KMS-11 (cell line): ENCODE results near the gene MPIG6B.
A peak's percentile ranks its signal among the peaks of the same experiment; 100 is the strongest.

Experiments
- H2AFZ ChIP-seq: fragments of 200-600 bp; sonication (generic); 2 replicates; pipeline ENCODE4 v1.6.1; 2016; ENCODE audit warnings: antibody characterized with exemption, mixed run types, low read depth
- H3K27ac ChIP-seq: fragments of 200-600 bp; sonication (generic); 2 replicates; pipeline ENCODE4 v1.6.1; 2016; ENCODE audit warnings: mild to moderate bottlenecking, mixed run types
- H3K27me3 ChIP-seq: fragments of 200-600 bp; sonication (generic); 2 replicates; pipeline ENCODE4 v1.6.1; 2017; ENCODE audit warnings: mild to moderate bottlenecking, low read depth, mixed run types, moderate library complexity; ENCODE audit not compliant: insufficient read depth
- H3K36me3 ChIP-seq: fragments of 200-600 bp; sonication (generic); 2 replicates; pipeline ENCODE4 v1.6.1; 2017; ENCODE audit warnings: mild to moderate bottlenecking, mixed run types; ENCODE audit not compliant: insufficient read depth
- H3K4me1 ChIP-seq: fragments of 200-600 bp; sonication (generic); 2 replicates; pipeline ENCODE4 v1.6.1; 2016; ENCODE audit warnings: mild to moderate bottlenecking, low read depth, mixed run types; ENCODE audit not compliant: poor library complexity, severe bottlenecking
- H3K4me2 ChIP-seq: fragments of 200-600 bp; sonication (generic); 2 replicates; pipeline ENCODE4 v1.7.0; 2016; ENCODE audit warnings: mild to moderate bottlenecking, mixed run types
- H3K4me3 ChIP-seq: fragments of 200-600 bp; sonication (generic); IDR thresholded peaks from 2 replicates; pipeline ENCODE4 v1.6.1; 2017; ENCODE audit warnings: low read depth, low read length, mixed read lengths; ENCODE audit not compliant: insufficient read depth
- H3K79me2 ChIP-seq: fragments of 200-600 bp; sonication (generic); 2 replicates; pipeline ENCODE4 v1.6.1; 2016; ENCODE audit warnings: low read depth, mixed run types; ENCODE audit not compliant: insufficient read depth
- H3K9ac ChIP-seq: fragments of 200-600 bp; sonication (generic); 2 replicates; pipeline ENCODE4 v1.6.1; 2016; ENCODE audit warnings: mild to moderate bottlenecking, mixed run types
- H4K20me1 ChIP-seq: fragments of 200-600 bp; sonication (generic); 2 replicates; pipeline ENCODE4 v1.6.1; 2016; ENCODE audit warnings: mild to moderate bottlenecking, mixed run types; ENCODE audit not compliant: insufficient read depth
- CTCF ChIP-seq: fragments of 200-600 bp; sonication (generic); conservative IDR thresholded peaks from 2 replicates; pipeline ENCODE4 v1.6.1; 2017; ENCODE audit warnings: low read depth, mild to moderate bottlenecking, antibody characterized with exemption, low read length, moderate library complexity, mixed read lengths

MPIG6B gene

DNA sequence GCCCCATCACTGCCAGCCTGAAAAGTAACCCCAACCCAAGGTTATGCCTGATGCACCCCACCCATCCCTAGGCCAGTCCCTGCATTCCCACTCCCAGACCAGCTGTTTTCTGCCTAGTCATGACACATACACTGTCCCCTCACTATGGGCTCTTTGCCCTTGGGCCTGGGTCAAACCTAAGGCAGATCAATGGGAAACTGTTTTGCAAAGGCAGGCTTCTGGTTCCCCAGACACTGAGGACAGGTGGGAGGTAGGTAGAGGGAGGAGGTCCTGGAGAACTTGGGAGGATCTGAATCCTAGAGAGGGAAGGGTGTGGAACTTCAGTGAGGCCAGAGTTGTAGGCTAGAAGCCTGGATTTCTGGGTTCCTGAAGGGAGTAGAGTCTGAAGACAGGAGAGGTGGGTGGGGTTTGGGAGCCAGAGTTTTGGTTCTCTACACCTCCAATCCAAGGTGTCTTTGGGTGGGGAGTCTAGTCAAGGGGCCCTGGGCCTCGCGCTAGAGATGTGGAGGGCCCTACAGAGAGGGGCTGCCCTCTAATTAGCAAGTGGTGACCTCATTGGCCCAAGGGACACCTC is 11.2 kb downstream of the MPIG6B start:
- Histone ChIP-seq H3K36me3 (peaks cover 7% of the 10 kb centered on the region; the same call in 1 of the 2 replicates), H4K20me1 (no peaks in the 10 kb centered on the region), H3K9ac (peak overlapping the region; percentile 81; the same call in 1 of the 2 replicates), H2AFZ (no peak overlapping the region), H3K79me2 (peaks cover 39% of the 10 kb centered on the region), H3K4me3 (no peak overlapping the region), H3K4me1 (peaks cover 42% of the 10 kb centered on the region), H3K27ac (peak overlapping the region; percentile 100; the same call in 1 of the 2 replicates), H3K4me2 (peak overlapping the region; percentile 100), H3K27me3 (no peaks in the 10 kb centered on the region)
- TF ChIP-seq CTCF, result no peak

DNA sequence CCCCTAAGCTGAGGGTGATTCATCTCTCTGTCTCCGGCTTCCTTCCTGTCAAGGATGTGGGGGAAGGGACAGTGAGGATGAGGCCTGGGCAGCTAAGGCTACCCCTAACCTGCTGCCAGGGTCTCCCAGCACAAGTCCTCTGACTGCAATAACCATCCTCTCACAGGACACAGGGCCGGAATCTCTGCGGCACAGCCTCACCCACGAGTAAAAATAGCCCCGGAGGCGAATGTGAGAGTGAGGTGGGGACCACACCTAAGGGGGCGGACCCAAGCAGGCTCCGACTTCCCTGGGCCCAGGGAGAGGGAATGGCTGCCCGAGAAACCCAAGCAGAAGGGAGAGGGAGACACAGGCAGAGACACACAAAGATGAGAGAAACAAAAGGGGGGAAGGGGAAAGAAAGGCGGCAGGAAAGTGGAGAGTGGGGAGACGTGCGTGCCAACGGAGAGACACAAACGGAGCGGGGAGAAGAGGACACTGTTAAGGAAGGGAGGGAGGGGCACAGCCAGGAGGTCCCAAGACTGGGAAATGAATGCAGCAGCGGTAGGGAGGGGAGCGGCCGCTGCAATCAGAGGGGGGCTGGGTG is 11.7 kb downstream of the MPIG6B start:
- Histone ChIP-seq H3K4me1 (peaks cover 43% of the 10 kb centered on the region), H3K36me3 (peaks cover 7% of the 10 kb centered on the region; the same call in 1 of the 2 replicates), H3K27ac (peak overlapping the region; percentile 100), H3K9ac (peak overlapping the region; percentile 81; the same call in 1 of the 2 replicates), H3K4me2 (peak overlapping the region; percentile 100), H3K4me3 (no peak overlapping the region), H3K27me3 (no peaks in the 10 kb centered on the region), H4K20me1 (no peaks in the 10 kb centered on the region), H2AFZ (no peak overlapping the region), H3K79me2 (peaks cover 39% of the 10 kb centered on the region)
- TF ChIP-seq CTCF, result no peak

GRCh38 chr6:31736021-31736767 is 13.0 kb downstream of the MPIG6B start, which contains the start of gene CLIC1:
Gene CLIC1, minus strand, starts transcription at chr6:31736530. Its CDS starts 230 bp downstream, at chr6:31736300.
- H3K27ac ChIP-seq, result peak within 1 kb of the TSS; percentile 100
- peak within 1 kb of the TSS; percentile 12; the same call in 1 of the 2 replicates for H2AFZ ChIP-seq
- no peak for TF ChIP-seq CTCF
- peaks cover 45% of the 10 kb centered on the region for H3K79me2 ChIP-seq
- no peaks in the 10 kb centered on the region for H4K20me1 ChIP-seq
- H3K4me1 ChIP-seq, result peaks cover 48% of the 10 kb centered on the region
- H3K9ac ChIP-seq, result peak within 1 kb of the TSS; percentile 81
- H3K4me3 ChIP-seq, result no peak within 1 kb of the TSS
- no peaks in the 10 kb centered on the region for H3K27me3 ChIP-seq
- H3K4me2 ChIP-seq, result peak within 1 kb of the TSS; percentile 100
- H3K36me3 ChIP-seq, result no peaks in the 10 kb centered on the region

- peak overlapping the region; percentile 100 for H3K4me2 ChIP-seq
- H3K27me3 ChIP-seq, result no peaks in the 10 kb centered on the region
- H2AFZ ChIP-seq, result peak overlapping the region; percentile 12; the same call in 1 of the 2 replicates
- H3K36me3 ChIP-seq, result no peaks in the 10 kb centered on the region
- H3K79me2 ChIP-seq, result peaks cover 51% of the 10 kb centered on the region
- H3K4me3 ChIP-seq, result no peak overlapping the region
- peak overlapping the region; percentile 100 for H3K27ac ChIP-seq
- H3K4me1 ChIP-seq, result peaks cover 54% of the 10 kb centered on the region
- TF ChIP-seq CTCF, result no peak
- peak overlapping the region; percentile 81 for H3K9ac ChIP-seq
- no peaks in the 10 kb centered on the region for H4K20me1 ChIP-seq
Measured at GRCh38 chr6:31736768-31737314, 13.7 kb downstream of the MPIG6B start.
